Measurements from ENCODE around the gene SPAAR. TPM values are rescaled to one million over a fixed set of nuclear protein-coding genes. Genes with fewer than 3 reads are reported as not detected.

Gene SPAAR
- total RNA-seq, 4 donors from 2014 or later: 5.6 to 70.1 (median 18.4) TPM

GRCh38 chr9:35935261-35935660, 26.0 kb downstream of the SPAAR start:
- ATAC-seq (ENCODE audit: low FRiP score) (no peak), DNase-seq (ENCODE audit: low spot score) (no peak)
- TF ChIP-seq CTCF (IDR thresholded peaks at IDR 0.05): no peak

- DNase-seq (ENCODE audit: low spot score) (no peak), ATAC-seq (ENCODE audit: low FRiP score) (no peak)
- no peak for TF ChIP-seq CTCF (IDR thresholded peaks at IDR 0.05)
Observed at GRCh38 chr9:35935755-35936509, 26.6 kb downstream of the SPAAR start.

GRCh38 chr9:35937227-35937626, 27.9 kb downstream of the SPAAR start:
- no peak for TF ChIP-seq CTCF (IDR thresholded peaks at IDR 0.05)
- DNase-seq (ENCODE audit: low spot score) (no peak), ATAC-seq (ENCODE audit: low FRiP score) (no peak)

GRCh38 chr9:35938474-35939356, 29.4 kb downstream of the SPAAR start:
- ATAC-seq (ENCODE audit: low FRiP score) (no peak), DNase-seq (ENCODE audit: low spot score) (no peak)
- TF ChIP-seq CTCF (IDR thresholded peaks at IDR 0.05): no peak

- no peak for TF ChIP-seq CTCF (IDR thresholded peaks at IDR 0.05)
- ATAC-seq (ENCODE audit: low FRiP score): no peak
- DNase-seq (ENCODE audit: low spot score): no peak
Observed at GRCh38 chr9:35939679-35940250, 30.5 kb downstream of the SPAAR start.

GRCh38 chr9:35940458-35941407, 31.4 kb downstream of the SPAAR start:
- DNase-seq (ENCODE audit: low spot score) (no peak), ATAC-seq (ENCODE audit: low FRiP score) (no peak)
- TF ChIP-seq CTCF (IDR thresholded peaks at IDR 0.05): no peak
